ENCODE results near the gene RORC. TPM values are rescaled to one million over a fixed set of nuclear protein-coding genes. Genes with fewer than 3 reads are reported as not detected.

Gene RORC
- total RNA-seq, 1 experiment from 2014 or later = 1.3 TPM

- ChIA-PET CTCF (no interaction called here), POLR2A (no interaction called here), RAD21 (ENCODE audit: low non-redundant PET in 1 of 2, low total read pairs in 2 of 2, uncharacterized antibody in 2 of 2, unreplicated experiment in 2 of 2) (no interaction called here)
- no peaks in the 10 kb centered on the region for H3K9me2 ChIP-seq (ENCODE audit: insufficient read depth)
- TF ChIP-seq EZH2phosphoT487 (IDR thresholded peaks at IDR 0.05; ENCODE audit: borderline replicate concordance) = no peak
- no peak for TF ChIP-seq CBX3 (IDR thresholded peaks at IDR 0.05; ENCODE audit: low read depth)
- no peak for TF ChIP-seq ZNF274 (IDR thresholded peaks at IDR 0.05; ENCODE audit: low read depth, low read length)
- TF ChIP-seq EGR1 (IDR thresholded peaks at IDR 0.05; ENCODE audit: low read depth) = no peak
- no peak for TF ChIP-seq YY1 (IDR thresholded peaks at IDR 0.05; ENCODE audit: extremely low read depth, insufficient replicate concordance, low read depth, low read length)
- TF ChIP-seq ELF1 (IDR thresholded peaks at IDR 0.05; ENCODE audit: borderline replicate concordance, low read depth) = no peak
- no peak for TF ChIP-seq ATF3 (IDR thresholded peaks at IDR 0.05)
- TF ChIP-seq POLR2A (IDR thresholded peaks at IDR 0.05; ENCODE audit: borderline replicate concordance, extremely low read depth, insufficient read depth, insufficient read length) = no peak
- H3K36me3 ChIP-seq (ENCODE audit: control insufficient read depth in 1 of 2, insufficient read depth in 2 of 2, low read length in 2 of 2) = no peaks in the 10 kb centered on the region
- no peak overlapping the region for H3K9ac ChIP-seq (ENCODE audit: low read length)
- no peak overlapping the region for H3K4me2 ChIP-seq (ENCODE audit: low read length)
- H3K4me3 ChIP-seq (replicated peaks in 1 of 2; ENCODE audit: low read depth in 1 of 2, low read length in 2 of 2) = no peak overlapping the region
- ATAC-seq (no peak), DNase-seq (ENCODE audit: low read depth, low spot score) (no peak)
- H3K27me3 ChIP-seq (ENCODE audit: insufficient read depth, low read length) = peaks cover 44% of the 10 kb centered on the region
- no peak overlapping the region for H3K27ac ChIP-seq (ENCODE audit: low read depth, low read length)
- H3K79me2 ChIP-seq (ENCODE audit: insufficient read depth, low read length) = no peaks in the 10 kb centered on the region
- H3K9me3 ChIP-seq (ENCODE audit: control insufficient read depth in 1 of 2, insufficient read depth in 1 of 2, low read depth in 1 of 2, low read length in 2 of 2) = no peaks in the 10 kb centered on the region
- no peak overlapping the region for H2AFZ ChIP-seq (ENCODE audit: low read depth, low read length, poor library complexity, severe bottlenecking)
- no peaks in the 10 kb centered on the region for H3K4me1 ChIP-seq (ENCODE audit: control insufficient read depth in 1 of 2, insufficient read depth in 2 of 2, low read length in 2 of 2)
- BruUV-seq (replicated peaks) = no TSS peak
- intact Hi-C loops (cut with micrococcal nuclease) = no loop called here
- H4K20me1 ChIP-seq (ENCODE audit: insufficient read depth) = no peaks in the 10 kb centered on the region
Observed at GRCh38 chr1:151801310-151801820, 30.2 kb downstream of the RORC start.

- no peaks in the 10 kb centered on the region for H3K4me1 ChIP-seq (ENCODE audit: control insufficient read depth in 1 of 2, insufficient read depth in 2 of 2, low read length in 2 of 2)
- BruUV-seq (replicated peaks) = no TSS peak
- no peak overlapping the region for H3K4me2 ChIP-seq (ENCODE audit: low read length)
- H3K27me3 ChIP-seq (ENCODE audit: insufficient read depth, low read length) = peaks cover 47% of the 10 kb centered on the region
- ChIA-PET POLR2A (no interaction called here), CTCF (no interaction called here), RAD21 (ENCODE audit: low non-redundant PET in 1 of 2, low total read pairs in 2 of 2, uncharacterized antibody in 2 of 2, unreplicated experiment in 2 of 2) (no interaction called here)
- DNase-seq (ENCODE audit: low read depth, low spot score) (no peak), ATAC-seq (no peak)
- intact Hi-C loops (cut with micrococcal nuclease) = no loop called here
- no peak overlapping the region for H3K27ac ChIP-seq (ENCODE audit: low read depth, low read length)
- H3K4me3 ChIP-seq (replicated peaks in 1 of 2; ENCODE audit: low read depth in 1 of 2, low read length in 2 of 2) = no peak overlapping the region
- no peaks in the 10 kb centered on the region for H3K9me3 ChIP-seq (ENCODE audit: control insufficient read depth in 1 of 2, insufficient read depth in 1 of 2, low read depth in 1 of 2, low read length in 2 of 2)
- no peak overlapping the region for H3K9ac ChIP-seq (ENCODE audit: low read length)
- H4K20me1 ChIP-seq (ENCODE audit: insufficient read depth) = no peaks in the 10 kb centered on the region
- H3K79me2 ChIP-seq (ENCODE audit: insufficient read depth, low read length) = no peaks in the 10 kb centered on the region
- no peaks in the 10 kb centered on the region for H3K36me3 ChIP-seq (ENCODE audit: control insufficient read depth in 1 of 2, insufficient read depth in 2 of 2, low read length in 2 of 2)
- H2AFZ ChIP-seq (ENCODE audit: low read depth, low read length, poor library complexity, severe bottlenecking) = no peak overlapping the region
- no peaks in the 10 kb centered on the region for H3K9me2 ChIP-seq (ENCODE audit: insufficient read depth)
- TF ChIP-seq RAD21 (IDR thresholded peaks at IDR 0.05; ENCODE audit: low read depth) = no peak
- no peak for TF ChIP-seq EZH2phosphoT487 (IDR thresholded peaks at IDR 0.05; ENCODE audit: borderline replicate concordance)
- no peak for TF ChIP-seq CEBPB (IDR thresholded peaks at IDR 0.05; ENCODE audit: low read depth)
- TF ChIP-seq TCF7L2 (IDR thresholded peaks at IDR 0.05; ENCODE audit: borderline replicate concordance, extremely low read depth, insufficient read depth, insufficient read length) = no peak
- TF ChIP-seq POLR2A (IDR thresholded peaks at IDR 0.05; ENCODE audit: borderline replicate concordance, extremely low read depth, insufficient read depth, insufficient read length) = no peak
- no peak for TF ChIP-seq ELF1 (IDR thresholded peaks at IDR 0.05; ENCODE audit: borderline replicate concordance, low read depth)
- no peak for TF ChIP-seq REST (IDR thresholded peaks at IDR 0.05; ENCODE audit: low read depth)
- no peak for TF ChIP-seq ZNF274 (IDR thresholded peaks at IDR 0.05; ENCODE audit: low read depth, low read length)
- TF ChIP-seq JUND (IDR thresholded peaks at IDR 0.05) = no peak
- no peak for TF ChIP-seq SP1 (IDR thresholded peaks at IDR 0.05; ENCODE audit: low read depth)
- TF ChIP-seq FOSL1 (IDR thresholded peaks at IDR 0.05; ENCODE audit: low read depth) = no peak
- TF ChIP-seq ATF3 (IDR thresholded peaks at IDR 0.05) = no peak
- TF ChIP-seq MAX (IDR thresholded peaks at IDR 0.05) = no peak
- TF ChIP-seq ZFX (IDR thresholded peaks at IDR 0.05) = no peak
Observed at GRCh38 chr1:151800830-151801229, 30.8 kb downstream of the RORC start.
